Thyroid gland (tissue), 4 donors: ENCODE data around the gene ST7.

ENCODE experiments used
- POLR2A ChIP-seq, 2 donors: fragments of 450-650 bp; IDR thresholded peaks; one replicate each; pipeline ENCODE4 v1.6.1; 2017; ENCODE audit warnings: antibody characterized with exemption in 2 of 2, mild to moderate bottlenecking in 2 of 2, moderate library complexity in 1 of 2
- TF ChIP-seq, protein P1 (sequence below), 6 experiments: fragments of 200-600 bp in 3 of 6; fragments of 450-650 bp in 3 of 6; sonication (generic) in 3 of 6; IDR thresholded peaks; one replicate each; pipeline ENCODE4 v1.5.1; 2016 to 2019; ENCODE audit warnings: antibody characterized with exemption in 6 of 6, mild to moderate bottlenecking in 2 of 6, inconsistent platforms in 1 of 6, moderate library complexity in 1 of 6

GRCh38 chr7:117140921-117141320, 187.6 kb downstream of the ST7 start:
- TF ChIP-seq, protein P1, sequence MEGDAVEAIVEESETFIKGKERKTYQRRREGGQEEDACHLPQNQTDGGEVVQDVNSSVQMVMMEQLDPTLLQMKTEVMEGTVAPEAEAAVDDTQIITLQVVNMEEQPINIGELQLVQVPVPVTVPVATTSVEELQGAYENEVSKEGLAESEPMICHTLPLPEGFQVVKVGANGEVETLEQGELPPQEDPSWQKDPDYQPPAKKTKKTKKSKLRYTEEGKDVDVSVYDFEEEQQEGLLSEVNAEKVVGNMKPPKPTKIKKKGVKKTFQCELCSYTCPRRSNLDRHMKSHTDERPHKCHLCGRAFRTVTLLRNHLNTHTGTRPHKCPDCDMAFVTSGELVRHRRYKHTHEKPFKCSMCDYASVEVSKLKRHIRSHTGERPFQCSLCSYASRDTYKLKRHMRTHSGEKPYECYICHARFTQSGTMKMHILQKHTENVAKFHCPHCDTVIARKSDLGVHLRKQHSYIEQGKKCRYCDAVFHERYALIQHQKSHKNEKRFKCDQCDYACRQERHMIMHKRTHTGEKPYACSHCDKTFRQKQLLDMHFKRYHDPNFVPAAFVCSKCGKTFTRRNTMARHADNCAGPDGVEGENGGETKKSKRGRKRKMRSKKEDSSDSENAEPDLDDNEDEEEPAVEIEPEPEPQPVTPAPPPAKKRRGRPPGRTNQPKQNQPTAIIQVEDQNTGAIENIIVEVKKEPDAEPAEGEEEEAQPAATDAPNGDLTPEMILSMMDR (IDR thresholded peaks at IDR 0.05) = no peak
- TF ChIP-seq POLR2A (IDR thresholded peaks at IDR 0.05) = no peak
